ENCODE data around the gene FUT8. TPM values are rescaled to one million over a fixed set of nuclear protein-coding genes. Genes with fewer than 3 reads are reported as not detected.
"Not testable (repeated sequence)": the region's sequence is repeated elsewhere in the genome, so short reads cannot be mapped to it uniquely, and the experiment has no call there.

The FUT8 gene
- total RNA-seq, 1 donor from 2014 or later, result 11.5 TPM

DNA sequence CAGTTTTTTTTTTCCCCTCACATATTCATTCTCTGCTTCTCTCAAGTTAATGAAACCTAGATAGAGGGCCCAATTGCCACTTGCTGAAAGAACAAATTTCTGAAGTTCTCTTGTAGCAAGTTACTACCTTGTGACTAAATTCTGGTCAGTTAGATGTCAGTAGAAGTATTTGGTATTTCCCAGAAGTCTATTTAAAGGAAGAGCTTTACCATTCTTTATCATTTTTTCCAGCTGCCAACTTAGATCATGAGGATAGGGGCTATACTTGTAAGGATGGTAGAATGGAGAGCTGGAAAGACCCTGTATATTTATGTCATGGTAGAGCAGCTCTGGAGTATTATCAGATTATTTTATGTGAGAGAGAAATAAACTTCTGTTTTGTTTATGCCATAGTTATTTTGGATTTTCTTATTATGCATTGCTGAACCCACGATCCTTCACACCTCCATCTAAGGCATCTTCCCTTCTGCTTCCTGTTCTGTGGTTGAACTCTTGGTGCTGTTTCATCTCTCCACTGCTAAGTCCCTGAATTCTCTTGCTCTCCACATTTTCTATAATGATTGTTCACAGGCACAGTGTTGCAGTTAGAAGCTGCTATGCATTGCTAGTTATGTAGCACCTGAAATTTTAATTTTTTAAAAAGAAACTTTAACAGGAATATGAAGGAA is 25.9 kb downstream of the FUT8 start:
- intact Hi-C loops (cut with micrococcal nuclease), result no loop called here

DNA sequence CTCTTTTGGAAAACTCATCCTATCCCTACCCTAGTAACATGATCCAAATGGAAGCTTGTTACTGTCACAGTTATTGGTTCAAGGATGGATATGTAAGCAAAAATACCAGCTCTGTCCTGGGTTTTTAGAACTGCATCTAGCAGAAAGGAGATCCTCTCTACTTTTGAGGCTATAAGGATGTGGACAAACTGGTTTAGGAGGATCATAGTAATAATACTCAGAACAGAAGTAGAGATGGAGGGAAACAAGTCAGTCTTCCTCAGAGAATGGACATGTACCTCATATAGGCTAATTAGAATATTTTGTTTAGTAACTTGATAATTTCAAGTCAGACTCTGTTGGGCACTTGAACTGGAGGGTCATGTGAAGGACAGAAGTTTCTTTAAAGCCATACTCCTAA is 26.6 kb downstream of the FUT8 start:
- intact Hi-C loops (cut with micrococcal nuclease), result no loop called here
- DNase-seq, result no peak
- no peak for ATAC-seq

More for the DNA sequence above, 25.9 kb downstream of the FUT8 start:
- ATAC-seq (no peak), DNase-seq (no peak)

DNA sequence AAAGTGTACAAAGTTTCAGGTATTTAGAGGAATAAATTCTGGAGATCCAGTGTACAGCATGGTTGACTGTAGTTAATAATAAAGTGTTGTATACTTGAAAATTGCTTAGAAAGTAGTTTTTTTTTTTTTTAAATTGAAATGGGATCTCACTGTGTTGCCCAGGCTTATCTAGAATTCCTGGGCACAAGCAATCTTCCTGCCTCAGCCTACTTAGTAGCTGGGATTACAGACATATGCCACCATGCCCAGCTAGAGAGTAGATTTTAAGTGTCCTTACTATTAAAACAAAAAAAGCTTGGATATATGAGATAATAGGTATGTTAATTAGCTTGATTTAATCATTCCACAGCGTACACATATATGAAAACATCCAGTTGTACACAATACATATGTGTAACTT is 27.7 kb downstream of the FUT8 start:
- DNase-seq, result no peak
- intact Hi-C loops (cut with micrococcal nuclease), result no loop called here
- ATAC-seq, result no peak

DNA sequence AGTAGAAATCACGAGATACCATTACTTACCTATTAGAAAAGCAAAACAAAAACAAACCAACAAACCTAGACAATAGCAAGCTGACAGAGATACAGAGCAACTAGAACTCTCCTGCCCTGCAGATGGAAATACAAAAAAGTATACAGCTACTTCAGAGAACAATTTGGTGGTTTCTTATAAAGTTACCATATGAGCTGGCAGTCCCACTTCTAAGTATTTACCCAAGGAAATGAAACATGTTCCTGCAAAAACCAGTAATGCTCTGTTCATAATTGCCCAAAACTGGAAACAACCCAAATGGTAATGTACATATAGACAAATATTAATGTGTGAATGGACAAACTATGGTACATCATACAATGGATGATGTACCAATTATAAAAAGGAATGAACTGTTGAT is 31.7 kb downstream of the FUT8 start:
- DNase-seq (no peak), ATAC-seq (no peak)
- intact Hi-C loops (cut with micrococcal nuclease), result no loop called here

DNA sequence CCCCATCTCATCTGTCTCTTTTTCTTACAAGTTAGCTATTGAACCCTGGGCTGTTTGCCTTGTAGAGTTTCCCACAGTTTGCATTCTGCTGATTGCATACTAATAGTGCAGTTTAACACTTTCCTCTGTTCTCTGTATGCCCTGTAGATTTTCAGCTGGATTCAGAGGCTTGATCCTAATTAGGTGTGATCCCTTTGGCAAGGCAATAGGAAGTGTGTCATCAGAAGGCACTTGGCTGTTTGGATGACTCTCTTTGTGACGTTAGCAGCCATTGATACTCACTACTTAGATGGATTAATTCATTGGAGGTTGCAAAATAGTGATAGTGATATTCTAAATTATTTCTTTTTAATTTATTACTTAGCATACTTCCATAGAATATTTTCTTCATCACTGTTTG is 33.6 kb downstream of the FUT8 start:
- intact Hi-C loops (cut with micrococcal nuclease), result no loop called here
- ATAC-seq (no peak), DNase-seq (no peak)

DNA sequence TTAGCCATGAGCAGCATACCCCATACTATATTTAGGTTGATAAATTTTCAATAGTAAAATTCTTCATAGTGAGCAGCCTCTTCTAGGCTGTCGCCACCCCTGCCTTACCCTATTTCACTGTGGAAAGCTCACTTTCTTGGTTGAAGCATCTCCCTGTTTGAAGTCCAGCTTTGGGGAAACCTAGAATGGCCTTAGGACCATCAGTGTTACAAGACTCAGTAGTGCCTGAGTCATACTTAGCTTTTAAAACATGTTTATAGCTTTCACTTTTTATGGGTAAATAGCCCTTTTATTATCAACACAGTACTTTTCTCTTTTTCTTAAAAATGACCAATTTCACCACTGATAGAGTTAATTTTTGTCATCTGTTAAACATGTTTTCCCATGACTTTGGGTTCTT is 37.1 kb downstream of the FUT8 start:
- intact Hi-C loops (cut with micrococcal nuclease), result no loop called here
- DNase-seq, result no peak
- ATAC-seq, result no peak

DNA sequence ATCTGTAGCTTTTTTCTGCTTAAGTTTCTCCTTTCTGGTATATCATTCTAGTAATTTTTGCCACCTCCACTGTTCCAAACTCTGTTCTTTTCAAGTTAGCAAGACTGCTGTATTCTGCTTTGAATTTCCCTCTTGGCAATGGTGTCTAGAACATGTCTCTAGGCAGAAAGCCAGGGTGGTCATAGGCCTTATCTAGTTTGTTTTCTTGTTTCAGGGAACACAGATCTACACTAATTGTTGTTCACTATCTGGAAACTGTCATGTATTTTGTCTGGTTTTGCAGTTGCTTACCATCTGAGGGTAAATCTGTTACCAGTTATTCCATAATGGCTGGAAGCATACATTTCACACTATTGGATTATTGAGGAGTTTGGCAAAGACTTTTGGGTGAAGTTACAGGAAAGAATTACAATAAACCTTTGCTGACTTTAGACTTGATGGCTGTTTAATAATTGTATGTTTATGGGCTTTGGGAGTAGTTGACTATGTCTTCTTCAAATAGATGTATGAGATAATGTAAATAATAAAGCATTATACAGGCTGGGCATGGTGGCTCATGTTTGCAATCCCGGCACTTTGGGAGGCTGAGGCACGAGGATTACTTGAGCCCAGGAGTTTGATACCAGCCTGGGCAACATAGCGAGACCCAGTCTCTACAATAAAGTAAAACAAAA is 41.4 kb downstream of the FUT8 start:
- intact Hi-C loops (cut with micrococcal nuclease), result no loop called here
- ATAC-seq (no peak), DNase-seq (no peak)

DNA sequence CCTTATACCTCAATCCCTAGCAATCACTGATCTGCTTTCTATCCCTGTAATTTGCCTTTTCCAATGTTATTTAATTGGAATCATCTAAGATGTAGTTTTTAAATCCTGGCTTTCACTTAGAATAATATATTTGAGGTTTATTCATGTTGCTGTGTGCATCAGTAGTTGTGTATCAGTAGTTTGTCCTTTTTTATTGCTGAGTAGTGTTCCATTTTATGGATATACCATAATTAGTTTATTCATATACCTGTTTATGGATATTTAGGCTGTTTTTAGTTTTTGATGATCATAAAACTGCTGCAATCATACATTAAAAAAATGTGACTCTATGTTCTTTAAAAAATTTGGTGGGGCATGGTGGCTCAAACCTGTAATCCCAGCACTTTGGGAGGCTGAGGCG is 43.7 kb downstream of the FUT8 start:
- intact Hi-C loops (cut with micrococcal nuclease), result no loop called here
- no peak for ATAC-seq
- no peak for DNase-seq

DNA sequence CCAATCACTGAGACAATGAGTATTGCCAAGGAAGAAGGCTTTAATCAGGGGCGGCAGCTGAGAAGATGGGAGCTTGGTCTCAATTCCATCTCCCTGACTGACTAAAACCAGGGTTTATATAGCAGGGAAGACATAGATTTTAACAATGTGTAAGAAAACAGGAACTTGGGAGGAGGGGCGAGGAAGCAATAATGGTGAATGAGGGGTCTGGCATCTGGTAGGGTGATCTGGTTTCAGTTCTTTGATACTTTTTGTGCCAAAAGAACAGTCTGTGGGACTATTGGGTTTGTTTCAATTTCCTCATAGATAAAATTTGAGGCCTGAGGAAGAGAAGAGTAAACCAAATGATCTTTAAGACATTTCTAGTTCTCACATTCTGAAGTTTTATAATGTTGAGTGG is 49.2 kb downstream of the FUT8 start:
- intact Hi-C loops (cut with micrococcal nuclease), result no loop called here
- DNase-seq, result no peak
- ATAC-seq, result no peak

DNA sequence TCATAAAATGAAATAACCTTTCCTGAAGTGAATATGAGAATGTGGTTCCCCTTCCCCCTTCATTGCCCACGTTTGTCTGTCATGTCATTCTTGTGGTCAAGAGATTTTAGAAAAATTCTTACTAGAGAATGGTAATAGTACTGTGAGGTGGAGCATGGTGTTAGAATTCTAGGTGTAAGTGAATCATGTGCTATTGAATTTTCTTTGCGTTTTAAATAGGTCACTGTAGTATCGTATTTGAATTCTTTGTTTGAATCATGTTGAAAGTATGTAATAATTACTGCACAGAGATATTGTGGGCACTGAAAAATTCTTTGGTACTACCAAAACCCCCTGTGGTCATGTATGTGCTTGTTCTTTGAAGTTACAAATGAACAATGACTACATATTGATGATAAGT is 49.9 kb downstream of the FUT8 start:
- ATAC-seq, result no peak
- intact Hi-C loops (cut with micrococcal nuclease), result no loop called here
- DNase-seq, result no peak

DNA sequence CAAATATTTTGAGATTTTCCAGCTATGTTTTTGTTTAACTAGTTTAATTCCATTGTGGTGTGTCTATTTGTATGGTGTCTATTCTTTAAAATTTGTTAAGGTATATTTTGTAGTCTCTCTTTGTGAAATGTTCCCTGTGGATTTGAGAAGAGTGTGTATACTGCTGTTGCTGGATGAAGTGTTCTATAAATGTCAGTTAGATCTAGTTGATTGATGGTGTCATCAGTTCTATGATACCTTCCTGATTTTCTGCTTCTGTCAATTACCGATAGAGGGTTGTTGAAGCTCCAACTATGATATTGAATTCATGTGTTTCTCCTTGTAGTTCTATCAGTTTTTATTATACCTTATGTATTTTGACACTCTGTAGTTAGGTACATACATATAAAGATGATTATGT is 53.1 kb downstream of the FUT8 start:
- no peak for ATAC-seq

DNA sequence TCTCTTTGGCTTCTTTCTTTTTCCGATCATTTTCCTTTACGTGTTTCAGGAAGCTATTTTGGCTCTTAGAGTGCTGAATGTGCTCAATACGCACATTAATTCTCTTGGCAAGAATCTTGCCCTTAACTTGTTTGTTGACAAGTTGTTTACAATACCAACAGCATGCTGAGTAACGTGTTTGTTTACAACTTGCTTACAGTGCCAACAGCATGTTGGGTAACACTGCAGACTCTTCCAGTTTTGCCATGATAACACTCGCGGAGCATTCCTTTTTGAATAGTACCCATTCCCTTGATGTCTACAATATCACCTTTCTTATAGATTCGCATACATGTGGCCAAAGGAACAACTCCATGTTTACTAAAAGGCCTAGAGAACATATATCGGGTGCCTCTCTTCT is 55.4 kb downstream of the FUT8 start:
- DNase-seq; ATAC-seq; intact Hi-C loops (cut with micrococcal nuclease): not testable (repeated sequence)

More for the DNA sequence above, 53.1 kb downstream of the FUT8 start:
- DNase-seq, result no peak
- intact Hi-C loops (cut with micrococcal nuclease), result no loop called here

DNA sequence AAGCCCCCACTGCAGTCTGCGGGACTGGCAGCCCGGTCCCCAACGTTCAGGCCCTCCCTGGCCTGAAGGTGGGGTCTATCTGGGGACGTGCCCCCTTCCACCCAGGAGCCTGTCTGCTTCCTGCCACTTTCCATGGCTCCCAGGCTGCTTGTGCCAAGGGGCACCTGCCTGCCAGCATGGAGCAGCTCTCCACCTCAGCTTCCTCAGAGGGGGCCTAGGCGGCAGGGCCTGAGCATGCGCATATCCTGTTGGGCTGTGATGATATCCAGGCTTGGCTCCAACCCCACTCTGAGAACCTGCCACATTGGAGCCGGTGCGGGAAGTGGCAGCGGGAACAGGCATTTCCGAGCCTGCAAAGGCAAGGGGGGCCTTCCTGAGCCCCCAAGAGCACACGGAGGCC is 57.4 kb downstream of the FUT8 start:
- intact Hi-C loops (cut with micrococcal nuclease), result no loop called here
- DNase-seq (no peak), ATAC-seq (no peak)

DNA sequence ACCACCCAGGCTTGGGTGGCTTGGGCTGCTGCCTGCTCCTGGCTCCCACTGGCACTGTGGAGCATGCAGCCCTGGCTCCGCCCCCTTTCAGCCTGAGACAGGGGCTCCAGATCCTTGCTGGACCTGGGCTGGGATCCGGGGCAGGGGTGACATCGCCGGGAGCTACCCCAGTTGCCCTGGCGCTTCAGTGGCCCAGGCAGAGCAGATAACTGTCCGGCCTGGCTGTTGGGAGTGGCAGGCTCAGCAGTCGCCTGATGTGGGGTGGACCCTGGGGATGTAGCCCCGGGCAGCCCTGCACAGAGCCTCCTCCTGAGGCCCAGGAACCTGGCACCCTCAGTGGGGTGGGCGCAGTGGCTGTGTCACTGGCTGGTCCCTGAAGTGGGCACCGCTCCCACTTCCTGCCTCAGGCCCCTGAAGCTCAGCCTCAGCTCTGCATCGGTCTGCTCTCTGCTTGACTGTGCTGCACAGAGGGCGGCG is 57.9 kb downstream of the FUT8 start:
- DNase-seq (no peak), ATAC-seq (no peak)
- intact Hi-C loops (cut with micrococcal nuclease), result no loop called here

DNA sequence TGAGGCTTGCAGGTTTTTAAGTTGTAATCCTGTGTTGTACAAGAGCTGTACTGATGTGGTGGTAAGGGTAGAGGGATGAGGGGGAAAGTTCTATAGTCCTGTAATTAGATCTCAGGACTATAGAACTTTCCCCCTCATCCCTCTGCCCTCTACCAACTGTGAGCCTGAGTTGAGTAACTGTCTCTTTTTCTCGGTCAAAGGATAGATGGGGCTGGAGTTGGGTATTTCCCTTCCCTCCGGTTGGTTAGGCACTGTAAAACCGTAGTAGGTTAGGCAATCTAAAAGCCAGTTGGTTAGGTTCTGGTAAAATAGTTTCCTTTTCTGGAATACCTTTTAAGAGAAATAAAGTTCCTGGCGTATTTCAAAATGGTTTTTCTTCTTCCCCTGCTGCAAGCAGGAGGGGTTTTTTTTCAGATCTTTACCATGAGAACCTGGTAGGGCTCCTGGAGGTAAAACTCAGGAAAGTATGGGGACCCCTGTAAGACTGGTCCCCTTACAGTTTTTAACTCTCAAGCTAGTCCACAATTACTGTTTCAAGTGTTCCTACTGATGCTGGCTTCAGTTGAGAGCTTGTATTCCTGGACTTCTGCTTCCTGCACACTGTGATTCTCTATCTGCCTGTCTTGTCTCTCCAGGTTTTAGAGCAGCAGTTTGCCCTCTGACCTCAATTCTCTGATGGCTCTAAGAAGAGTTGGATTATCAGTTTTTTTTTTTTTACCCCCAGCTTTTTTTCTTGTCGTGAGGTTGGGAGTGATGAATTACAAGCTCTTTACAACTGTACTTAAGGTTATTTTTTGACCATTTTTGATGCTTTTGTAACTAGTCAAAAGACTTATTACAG is 58.7 kb downstream of the FUT8 start:
- ATAC-seq (no peak), DNase-seq (no peak)
- intact Hi-C loops (cut with micrococcal nuclease), result no loop called here

DNA sequence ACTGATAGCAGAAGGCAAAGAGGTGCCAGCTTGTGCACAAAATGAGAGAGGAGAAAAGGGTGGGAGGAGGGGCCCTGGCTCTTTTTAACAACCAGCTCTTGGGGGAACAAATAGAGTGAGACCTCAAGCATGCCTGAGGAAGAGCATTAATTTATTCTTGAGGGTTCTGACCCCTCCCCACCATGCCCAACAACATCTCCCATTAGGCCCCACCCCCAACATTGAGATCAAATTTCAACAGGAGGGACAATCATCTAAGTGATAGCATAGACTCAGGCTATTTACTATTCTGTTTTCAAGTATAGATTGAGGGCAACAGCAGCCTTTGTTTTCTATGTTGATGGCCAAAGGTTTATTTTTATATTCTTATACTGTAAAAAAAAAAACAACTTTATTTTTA is 59.7 kb downstream of the FUT8 start:
- intact Hi-C loops (cut with micrococcal nuclease), result no loop called here
- no peak for ATAC-seq
- no peak for DNase-seq

DNA sequence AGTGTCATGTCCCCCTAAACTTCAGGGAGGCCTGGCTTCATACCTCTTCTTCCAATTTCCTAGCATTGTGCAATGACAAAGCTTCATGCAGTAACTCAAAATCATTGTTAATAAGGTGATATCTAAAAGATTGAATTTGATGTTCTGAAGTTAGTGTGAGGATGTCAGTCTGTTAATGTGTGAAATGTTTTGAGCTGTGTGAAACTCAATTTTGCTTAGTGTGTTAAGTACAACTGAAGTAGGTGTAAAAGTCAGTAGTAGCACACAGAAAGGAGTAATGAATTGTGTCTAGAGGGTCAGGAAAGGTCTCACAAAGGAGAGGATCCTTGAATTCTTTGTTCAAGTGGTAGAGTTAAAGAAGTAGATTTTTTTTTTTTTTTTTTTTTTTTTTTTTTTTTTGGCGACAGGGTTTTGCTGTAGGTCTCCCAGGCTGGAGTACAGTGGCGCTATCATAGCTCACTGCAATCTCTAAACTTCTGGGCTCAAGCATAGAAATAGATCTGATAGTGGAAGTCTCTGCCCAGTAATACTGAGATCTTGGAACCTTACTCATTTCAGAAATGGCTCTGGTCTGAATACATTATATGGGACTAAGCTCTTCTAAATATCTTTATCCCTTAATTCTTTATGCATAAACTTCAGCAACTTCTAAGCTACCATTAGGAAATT is 63.9 kb downstream of the FUT8 start:
- intact Hi-C loops (cut with micrococcal nuclease), result no loop called here
- DNase-seq (no peak), ATAC-seq (no peak)

DNA sequence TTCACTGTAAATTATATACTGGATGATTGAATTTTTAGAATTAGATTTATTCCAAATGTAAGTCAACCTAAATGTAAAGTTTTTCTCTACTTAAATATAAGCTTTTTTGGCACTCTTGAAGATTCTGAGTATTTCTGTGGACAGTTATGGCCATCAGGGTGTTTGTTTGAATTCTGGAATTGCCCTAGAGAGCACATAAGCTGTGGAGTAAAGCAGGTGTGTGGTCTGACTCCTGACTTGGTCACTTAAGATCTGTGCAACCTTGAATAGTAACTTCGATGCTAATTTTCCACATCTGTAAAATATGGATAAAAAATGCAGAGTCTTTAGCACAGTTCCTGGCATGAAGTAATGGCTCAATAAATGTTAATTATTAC is 64.4 kb downstream of the FUT8 start:
- ATAC-seq (no peak), DNase-seq (no peak)
- intact Hi-C loops (cut with micrococcal nuclease), result no loop called here

DNA sequence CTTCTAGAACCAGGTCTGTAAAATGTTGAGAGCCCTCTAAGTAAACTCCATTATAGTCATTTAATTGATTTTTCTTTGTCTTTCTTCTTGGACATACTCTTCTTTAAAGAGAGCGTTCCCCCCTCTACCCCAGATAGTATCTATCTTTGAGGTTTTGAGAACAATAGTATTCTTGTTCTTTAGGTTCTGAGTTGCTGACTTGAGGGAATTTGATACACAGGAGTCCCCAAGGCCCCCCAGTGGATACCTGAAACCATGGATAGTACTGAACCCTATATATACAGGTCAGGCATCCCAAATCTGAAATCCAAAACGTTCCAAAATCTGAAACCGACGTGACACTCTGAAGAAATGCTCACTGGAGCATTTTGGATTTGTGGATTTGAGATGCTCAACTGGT is 65.5 kb downstream of the FUT8 start:
- intact Hi-C loops (cut with micrococcal nuclease), result no loop called here
- DNase-seq (no peak), ATAC-seq (no peak)

DNA sequence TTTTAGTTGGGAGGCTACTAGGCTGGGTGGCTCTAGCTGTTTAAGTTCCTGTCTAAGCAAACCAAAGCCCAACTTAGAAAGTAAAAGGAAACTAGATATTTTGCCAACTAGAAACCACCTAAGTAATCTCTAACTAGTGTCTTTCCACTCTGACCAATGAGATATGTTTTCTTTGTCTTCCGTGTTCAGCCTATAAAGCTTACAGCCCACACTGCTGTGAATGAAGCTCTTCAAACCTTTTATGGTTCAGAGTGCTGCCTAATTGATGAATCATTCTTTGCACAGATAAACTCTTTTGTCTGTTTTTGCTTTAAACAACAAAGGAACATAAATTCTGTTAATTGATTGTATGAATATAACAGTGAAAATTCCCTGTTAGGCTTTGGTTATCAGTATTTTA is 66.1 kb downstream of the FUT8 start:
- ATAC-seq, result no peak
- intact Hi-C loops (cut with micrococcal nuclease), result no loop called here
- no peak for DNase-seq
